ENCODE results near the gene BRD1.

- TF ChIP-seq CTCF (conservative IDR thresholded peaks at IDR 0.05; ENCODE audit: low read depth, low read length): no peak
- TF ChIP-seq EZH2 (IDR thresholded peaks at IDR 0.05; ENCODE audit: low read length, unreplicated experiment): no peak
Observed at GRCh38 chr22:49781289-49781782, 46.3 kb downstream of the BRD1 start.
